T-helper 2 cell treated with Interferon-gamma antibody and Interleukin-4, amounts not matched to agents 5 μg/mL and 100 μg/mL, for 36 hours (primary cell): ENCODE results near the gene TUBGCP5.
"Not testable (repeated sequence)": the region's sequence is repeated elsewhere in the genome, so short reads cannot be mapped to it uniquely, and the experiment has no call there.

Source experiments
- DNase-seq: peaks from one replicate; pipeline ENCODE4 v3.0.0; 2021; ENCODE audit warnings: low spot score
- H3K27ac Mint-ChIP-seq: one replicate; pipeline ENCODE4 v1.8.0; 2021; ENCODE audit warnings: mild to moderate bottlenecking, mixed read lengths
- H3K27me3 Mint-ChIP-seq: one replicate; pipeline ENCODE4 v1.8.0; 2021; ENCODE audit warnings: low read depth, mixed read lengths
- H3K36me3 Mint-ChIP-seq: one replicate; pipeline ENCODE4 v1.8.0; 2021; ENCODE audit warnings: low read depth, mixed read lengths
- H3K4me1 Mint-ChIP-seq: one replicate; pipeline ENCODE4 v1.8.0; 2021; ENCODE audit warnings: low read depth, mixed read lengths
- H3K4me3 Mint-ChIP-seq: one replicate; pipeline ENCODE4 v1.8.0; 2022; ENCODE audit warnings: mild to moderate bottlenecking, moderate library complexity, mixed read lengths
- H3K9me3 Mint-ChIP-seq: one replicate; pipeline ENCODE4 v1.8.0; 2021; ENCODE audit warnings: mixed read lengths

Gene TUBGCP5

GRCh38 chr15:23055316-23055715 lies 15.9 kb upstream of the TUBGCP5 start:
- Mint-ChIP-seq H3K27me3 (peaks cover 2% of the 10 kb centered on the region), H3K4me3 (no peak overlapping the region), H3K9me3 (no peaks in the 10 kb centered on the region), H3K27ac (no peak overlapping the region), H3K4me1 (no peaks in the 10 kb centered on the region), H3K36me3 (no peaks in the 10 kb centered on the region)
- DNase-seq: no peak

GRCh38 chr15:23052522-23052921 lies 13.2 kb upstream of the TUBGCP5 start:
- Mint-ChIP-seq H3K27ac (no peak overlapping the region), H3K9me3 (no peaks in the 10 kb centered on the region), H3K4me1 (no peaks in the 10 kb centered on the region), H3K4me3 (no peak overlapping the region), H3K27me3 (peaks cover 2% of the 10 kb centered on the region), H3K36me3 (no peaks in the 10 kb centered on the region)
- DNase-seq: no peak

GRCh38 chr15:23050708-23051107 lies 11.3 kb upstream of the TUBGCP5 start:
- Mint-ChIP-seq H3K9me3 (no peaks in the 10 kb centered on the region), H3K27me3 (peaks cover 2% of the 10 kb centered on the region), H3K4me3 (no peak overlapping the region), H3K4me1 (no peaks in the 10 kb centered on the region), H3K36me3 (no peaks in the 10 kb centered on the region), H3K27ac (no peak overlapping the region)
- DNase-seq: no peak

GRCh38 chr15:23049984-23050628 lies 10.7 kb upstream of the TUBGCP5 start:
- Mint-ChIP-seq H3K27me3 (peaks cover 2% of the 10 kb centered on the region), H3K27ac (no peak overlapping the region), H3K4me1 (no peaks in the 10 kb centered on the region), H3K4me3 (no peak overlapping the region), H3K9me3 (no peaks in the 10 kb centered on the region), H3K36me3 (no peaks in the 10 kb centered on the region)
- DNase-seq: no peak

- H3K9me3 Mint-ChIP-seq, H3K27ac Mint-ChIP-seq, H3K27me3 Mint-ChIP-seq, H3K36me3 Mint-ChIP-seq, DNase-seq, H3K4me3 Mint-ChIP-seq, H3K4me1 Mint-ChIP-seq: not testable (repeated sequence)
Measured at GRCh38 chr15:23048572-23049282, 9.4 kb upstream of the TUBGCP5 start.

- not testable (repeated sequence) for H3K36me3 Mint-ChIP-seq, H3K27me3 Mint-ChIP-seq, H3K27ac Mint-ChIP-seq, DNase-seq, H3K9me3 Mint-ChIP-seq, H3K4me1 Mint-ChIP-seq, H3K4me3 Mint-ChIP-seq
Measured at GRCh38 chr15:23043987-23044386, 4.6 kb upstream of the TUBGCP5 start.

- not testable (repeated sequence) for H3K27me3 Mint-ChIP-seq, H3K9me3 Mint-ChIP-seq, H3K27ac Mint-ChIP-seq, DNase-seq, H3K36me3 Mint-ChIP-seq, H3K4me3 Mint-ChIP-seq, H3K4me1 Mint-ChIP-seq
Measured at GRCh38 chr15:23043535-23043934, 4.2 kb upstream of the TUBGCP5 start.

GRCh38 chr15:23041736-23042135 lies 2.4 kb upstream of the TUBGCP5 start:
- H3K36me3 Mint-ChIP-seq, DNase-seq, H3K4me3 Mint-ChIP-seq, H3K27me3 Mint-ChIP-seq, H3K9me3 Mint-ChIP-seq, H3K27ac Mint-ChIP-seq: not testable (repeated sequence)
- H3K4me1 Mint-ChIP-seq: peaks cover 12% of the 10 kb centered on the region

- no peak for DNase-seq
- Mint-ChIP-seq H3K4me1 (peaks cover 18% of the 10 kb centered on the region), H3K36me3 (peaks cover 9% of the 10 kb centered on the region), H3K9me3 (no peaks in the 10 kb centered on the region), H3K4me3 (peak overlapping the region; percentile 90), H3K27ac (peak overlapping the region; percentile 86), H3K27me3 (no peaks in the 10 kb centered on the region)
Measured at GRCh38 chr15:23039917-23040281, 530 bp upstream of the TUBGCP5 start.

GRCh38 chr15:23038726-23039142 lies 635 bp downstream of the TUBGCP5 start:
- Mint-ChIP-seq H3K9me3 (no peaks in the 10 kb centered on the region), H3K27me3 (no peaks in the 10 kb centered on the region), H3K27ac (peak overlapping the region; percentile 96), H3K4me1 (peaks cover 18% of the 10 kb centered on the region), H3K4me3 (peak overlapping the region; percentile 90), H3K36me3 (peaks cover 19% of the 10 kb centered on the region)
- DNase-seq: no peak

- H3K4me1 Mint-ChIP-seq: peaks cover 18% of the 10 kb centered on the region
- DNase-seq: peak; percentile 43
- H3K9me3 Mint-ChIP-seq: no peaks in the 10 kb centered on the region
- H3K27ac Mint-ChIP-seq: no peak overlapping the region
- H3K36me3 Mint-ChIP-seq: peaks cover 23% of the 10 kb centered on the region
- H3K27me3 Mint-ChIP-seq: no peaks in the 10 kb centered on the region
- no peak overlapping the region for H3K4me3 Mint-ChIP-seq
Measured at GRCh38 chr15:23035964-23036566, 3.3 kb downstream of the TUBGCP5 start.

- Mint-ChIP-seq H3K4me3 (no peak overlapping the region), H3K27ac (no peak overlapping the region), H3K27me3 (no peaks in the 10 kb centered on the region), H3K36me3 (peaks cover 33% of the 10 kb centered on the region), H3K4me1 (peaks cover 16% of the 10 kb centered on the region), H3K9me3 (no peaks in the 10 kb centered on the region)
- DNase-seq: no peak
Measured at GRCh38 chr15:23033979-23034378, 5.4 kb downstream of the TUBGCP5 start.

- Mint-ChIP-seq H3K27me3 (no peaks in the 10 kb centered on the region), H3K9me3 (no peaks in the 10 kb centered on the region), H3K4me3 (no peak overlapping the region), H3K36me3 (peaks cover 40% of the 10 kb centered on the region), H3K4me1 (no peaks in the 10 kb centered on the region), H3K27ac (no peak overlapping the region)
- no peak for DNase-seq
Measured at GRCh38 chr15:23026218-23026617, 13.2 kb downstream of the TUBGCP5 start.

- Mint-ChIP-seq H3K36me3 (peaks cover 35% of the 10 kb centered on the region), H3K4me3 (no peak overlapping the region), H3K9me3 (no peaks in the 10 kb centered on the region), H3K27ac (no peak overlapping the region), H3K4me1 (no peaks in the 10 kb centered on the region), H3K27me3 (no peaks in the 10 kb centered on the region)
- DNase-seq: no peak
Measured at GRCh38 chr15:23022156-23022555, 17.2 kb downstream of the TUBGCP5 start.
